Esophagus squamous epithelium (tissue), 4 donors: ENCODE results near the gene LIN9.

Experiments used
- CTCF ChIP-seq, 6 experiments: fragments of 450-650 bp in 4 of 6; fragments of 200-600 bp in 2 of 6; sonication (generic) in 2 of 6; IDR thresholded peaks; one replicate each; pipeline ENCODE4 v1.5.1; 2016 to 2019; ENCODE audit warnings: antibody characterized with exemption in 6 of 6, mild to moderate bottlenecking in 4 of 6, moderate library complexity in 4 of 6
- POLR2A ChIP-seq, 4 donors: fragments of 450-650 bp; IDR thresholded peaks; one replicate each; pipeline ENCODE4 v1.6.1; 2017; ENCODE audit warnings: antibody characterized with exemption in 4 of 4, mild to moderate bottlenecking in 4 of 4, moderate library complexity in 3 of 4

- TF ChIP-seq CTCF (IDR thresholded peaks at IDR 0.05) (no peak), POLR2A (IDR thresholded peaks at IDR 0.05) (no peak)
These were observed 85.1 kb downstream of the LIN9 start for GRCh38 chr1:226223786-226224244.
